ENCODE data around the gene RAB27B.

DNA sequence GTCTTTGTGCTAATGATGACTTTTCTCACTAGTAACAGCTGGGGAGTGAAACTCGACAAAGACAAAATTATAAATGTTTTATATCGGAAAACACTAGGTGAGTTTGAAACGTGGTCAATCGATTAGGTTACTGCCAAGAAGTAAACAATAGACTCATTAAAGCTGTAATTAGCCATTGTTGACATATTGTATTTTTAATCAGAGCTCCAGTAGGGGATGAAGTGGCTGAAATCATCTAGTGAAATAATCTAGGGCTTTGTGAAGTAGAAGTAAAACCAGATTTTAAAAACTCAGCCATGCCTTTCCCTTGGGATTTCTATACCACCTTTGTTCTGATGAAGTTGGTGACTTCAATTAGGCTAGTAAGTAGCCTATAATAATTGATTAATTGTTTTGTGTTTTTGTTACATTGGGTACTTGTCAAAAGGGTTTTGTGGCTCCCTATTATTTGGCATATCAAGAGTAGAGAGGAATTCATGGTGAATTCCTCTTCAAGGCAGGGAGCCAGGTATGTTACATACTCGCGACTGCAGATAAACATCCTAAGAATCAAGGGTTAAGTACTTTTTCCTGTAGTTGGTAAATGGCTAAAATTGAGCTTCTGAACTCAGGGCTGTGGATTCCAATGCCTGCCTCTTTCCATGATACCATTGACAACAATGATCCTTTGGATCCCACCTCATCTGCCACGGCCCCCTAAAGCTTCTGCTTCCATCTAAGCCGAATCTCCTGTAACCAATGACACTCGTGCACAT lies 31.6 kb downstream of the RAB27B start:
- TF ChIP-seq EZH2 (IDR thresholded peaks at IDR 0.05; ENCODE audit: borderline replicate concordance, low read depth, low read length, severe bottlenecking) = no peak
- TF ChIP-seq, protein P1, sequence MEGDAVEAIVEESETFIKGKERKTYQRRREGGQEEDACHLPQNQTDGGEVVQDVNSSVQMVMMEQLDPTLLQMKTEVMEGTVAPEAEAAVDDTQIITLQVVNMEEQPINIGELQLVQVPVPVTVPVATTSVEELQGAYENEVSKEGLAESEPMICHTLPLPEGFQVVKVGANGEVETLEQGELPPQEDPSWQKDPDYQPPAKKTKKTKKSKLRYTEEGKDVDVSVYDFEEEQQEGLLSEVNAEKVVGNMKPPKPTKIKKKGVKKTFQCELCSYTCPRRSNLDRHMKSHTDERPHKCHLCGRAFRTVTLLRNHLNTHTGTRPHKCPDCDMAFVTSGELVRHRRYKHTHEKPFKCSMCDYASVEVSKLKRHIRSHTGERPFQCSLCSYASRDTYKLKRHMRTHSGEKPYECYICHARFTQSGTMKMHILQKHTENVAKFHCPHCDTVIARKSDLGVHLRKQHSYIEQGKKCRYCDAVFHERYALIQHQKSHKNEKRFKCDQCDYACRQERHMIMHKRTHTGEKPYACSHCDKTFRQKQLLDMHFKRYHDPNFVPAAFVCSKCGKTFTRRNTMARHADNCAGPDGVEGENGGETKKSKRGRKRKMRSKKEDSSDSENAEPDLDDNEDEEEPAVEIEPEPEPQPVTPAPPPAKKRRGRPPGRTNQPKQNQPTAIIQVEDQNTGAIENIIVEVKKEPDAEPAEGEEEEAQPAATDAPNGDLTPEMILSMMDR (IDR thresholded peaks at IDR 0.05; ENCODE audit: borderline replicate concordance, extremely low read depth, low read length, poor library complexity, severe bottlenecking) = no peak
